HG02938 (cell line): ENCODE measurements around the gene COL2A1.

Experiments
- ATAC-seq: cut with Tn5 transposase; IDR thresholded peaks from one replicate; pipeline ENCODE4 v1.9.1; 2021; ENCODE audit warnings: mild to moderate bottlenecking, moderate library complexity; ENCODE audit not compliant: unreplicated experiment

Gene COL2A1

DNA sequence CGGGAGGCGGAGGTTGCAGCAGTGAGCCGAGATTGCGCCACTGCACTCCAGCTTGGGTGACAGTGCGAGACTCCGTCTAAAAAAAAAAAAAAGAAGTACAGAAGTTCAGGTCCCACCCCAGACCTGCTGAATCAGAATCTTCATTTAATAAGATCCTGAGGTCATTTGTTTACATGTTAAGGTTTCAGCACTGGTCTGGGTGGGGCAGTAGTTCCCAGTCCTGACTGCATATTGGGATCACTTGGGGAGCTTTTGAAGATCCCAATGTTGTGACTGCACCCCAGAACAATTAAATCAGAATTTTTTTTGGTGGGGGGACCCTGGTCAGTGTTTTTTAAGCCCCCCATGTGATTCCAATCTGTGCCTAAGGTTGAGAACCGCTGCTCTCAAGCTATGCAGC lies 11.7 kb upstream of the COL2A1 start:
- ATAC-seq = no peak

DNA sequence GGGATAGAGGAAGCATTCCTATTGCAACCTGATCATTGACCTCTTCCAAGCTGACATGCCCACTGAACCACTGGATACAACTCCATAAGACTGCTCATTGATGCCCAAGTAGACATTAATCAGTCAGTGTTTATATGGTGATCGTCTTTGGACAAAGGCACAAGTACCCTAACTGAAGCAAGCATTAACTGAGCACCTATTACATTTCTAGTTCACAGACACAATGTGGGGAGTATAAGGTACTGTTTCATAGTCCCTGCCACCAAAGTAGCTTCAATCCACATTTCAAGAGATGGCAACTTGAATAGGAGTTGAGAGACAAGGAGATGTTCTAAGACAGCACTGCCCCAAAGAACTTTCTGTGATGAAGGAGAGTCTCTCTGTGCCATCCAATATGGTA lies 10.9 kb upstream of the COL2A1 start:
- no peak for ATAC-seq

DNA sequence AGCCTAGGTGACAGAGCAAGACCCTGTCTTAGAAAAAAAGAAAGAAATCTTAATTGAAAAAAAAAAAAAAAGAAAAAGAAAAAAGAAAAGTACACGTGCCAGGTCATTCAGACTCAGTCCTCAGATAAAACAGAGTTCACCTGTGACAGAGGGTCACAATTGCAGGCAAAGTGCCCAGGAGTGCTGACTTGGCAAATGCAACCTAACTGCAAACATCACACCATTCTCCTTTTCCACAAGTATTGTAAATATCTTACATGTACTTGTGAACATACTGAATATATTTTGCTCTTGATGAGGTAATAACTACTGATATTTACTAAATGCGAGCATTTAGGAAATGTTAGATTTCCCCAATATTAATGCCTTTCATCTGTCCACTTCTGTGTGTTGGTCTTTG lies 9.0 kb upstream of the COL2A1 start:
- ATAC-seq = no peak

DNA sequence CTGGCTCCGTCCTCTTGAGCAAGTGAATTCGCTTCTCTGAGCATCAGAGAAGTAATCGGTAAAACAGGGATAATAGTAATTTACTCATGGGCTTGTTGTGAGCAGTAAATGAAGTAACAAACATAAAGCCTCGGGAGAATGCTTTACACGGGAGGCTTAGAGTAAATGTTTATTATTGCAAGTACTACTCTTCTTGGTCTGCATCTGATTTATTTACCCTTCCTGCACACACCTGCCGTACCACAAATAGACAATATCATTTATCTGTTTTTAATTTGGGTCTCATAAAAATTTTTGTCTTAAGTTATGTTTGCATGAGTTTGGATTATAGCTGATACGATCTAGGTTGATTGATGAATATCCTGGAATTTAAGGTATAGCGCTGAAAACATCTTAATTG lies 7.8 kb upstream of the COL2A1 start:
- no peak for ATAC-seq

DNA sequence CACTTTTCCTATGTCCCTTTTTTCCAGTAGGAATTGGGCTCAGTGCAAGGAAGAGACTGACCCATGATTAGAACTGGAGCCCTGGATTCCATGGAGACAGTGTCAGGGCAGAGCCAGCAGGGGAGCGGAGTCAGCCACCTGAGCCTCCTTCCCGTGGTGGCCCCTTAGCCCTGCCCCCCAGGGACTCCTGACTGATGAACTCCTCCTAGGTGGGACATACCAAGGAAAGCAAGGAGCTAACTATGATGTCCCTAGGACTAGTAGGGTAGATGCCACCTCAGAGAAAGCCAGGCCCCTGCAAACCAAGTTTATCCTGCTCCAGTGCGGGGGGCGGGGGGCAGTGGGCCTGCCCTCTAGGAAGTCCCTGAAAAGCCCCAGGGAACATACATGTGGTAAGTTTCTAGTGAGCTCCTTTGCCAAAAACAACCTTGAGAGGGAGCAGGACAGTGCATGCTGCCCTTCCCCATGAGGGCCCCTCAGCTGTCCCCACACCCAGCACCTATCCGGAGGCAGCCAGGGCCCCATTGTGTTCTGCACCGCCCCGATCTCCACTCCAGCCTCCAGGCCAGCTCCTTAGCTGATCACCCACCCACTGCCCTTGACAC lies 6.2 kb upstream of the COL2A1 start:
- ATAC-seq = no peak

DNA sequence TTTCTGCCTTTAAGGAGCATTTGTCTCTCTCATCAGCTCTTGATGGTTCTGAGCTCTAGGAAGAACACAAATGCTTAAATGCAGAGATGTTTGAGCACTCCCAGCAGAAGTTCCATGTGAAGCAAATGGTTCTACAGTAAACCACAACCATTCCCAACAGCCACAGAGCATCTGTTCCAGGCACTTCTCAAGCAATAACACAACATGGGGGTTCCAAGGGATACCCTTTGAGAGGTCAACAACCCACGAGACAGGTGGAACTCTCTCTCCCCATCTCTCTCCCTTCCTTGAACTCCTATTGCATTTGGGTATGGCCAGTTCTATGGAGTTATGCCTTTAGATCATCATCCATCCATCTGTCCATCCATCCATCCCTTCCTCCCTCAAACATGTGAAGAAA lies 5.2 kb upstream of the COL2A1 start:
- ATAC-seq = no peak

DNA sequence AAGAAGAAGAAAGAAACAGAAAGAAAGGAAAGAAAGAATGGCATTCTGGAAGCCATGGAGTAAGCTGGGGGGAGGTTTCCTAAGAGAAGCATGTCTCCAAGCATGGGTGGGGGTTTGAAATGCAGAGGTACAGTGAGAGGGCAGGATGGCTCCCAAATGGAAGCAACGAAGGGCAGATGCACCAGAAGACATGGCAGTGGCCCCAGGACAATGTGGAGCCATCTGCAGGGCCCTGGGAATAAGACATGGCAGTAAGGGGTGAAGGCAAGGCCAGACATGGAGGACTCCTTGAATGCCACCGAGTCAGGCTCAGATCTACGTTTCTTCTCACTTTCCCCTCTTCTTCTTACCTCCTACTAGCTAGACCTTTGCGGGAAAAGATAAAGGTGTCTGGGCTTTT lies 4.7 kb upstream of the COL2A1 start:
- ATAC-seq = no peak

DNA sequence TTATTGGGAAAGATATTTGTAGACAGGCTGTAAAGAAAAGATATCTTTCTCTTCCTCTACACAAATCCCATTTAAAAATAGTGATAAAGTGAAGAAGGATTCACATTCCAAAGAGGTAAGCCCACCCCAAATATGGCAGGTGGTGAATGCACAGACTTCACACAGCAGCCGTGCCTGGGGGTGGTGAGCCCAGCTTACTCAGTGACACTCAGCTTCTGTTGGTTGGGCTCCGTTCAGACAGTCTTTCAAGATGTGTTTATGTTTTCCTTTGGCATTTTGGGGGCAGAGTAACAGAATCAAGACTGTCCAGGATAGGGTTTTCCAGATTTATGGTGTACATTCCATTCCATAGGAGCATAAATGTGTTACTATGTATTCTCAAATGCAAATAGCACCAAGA lies 4.1 kb upstream of the COL2A1 start:
- ATAC-seq = no peak

DNA sequence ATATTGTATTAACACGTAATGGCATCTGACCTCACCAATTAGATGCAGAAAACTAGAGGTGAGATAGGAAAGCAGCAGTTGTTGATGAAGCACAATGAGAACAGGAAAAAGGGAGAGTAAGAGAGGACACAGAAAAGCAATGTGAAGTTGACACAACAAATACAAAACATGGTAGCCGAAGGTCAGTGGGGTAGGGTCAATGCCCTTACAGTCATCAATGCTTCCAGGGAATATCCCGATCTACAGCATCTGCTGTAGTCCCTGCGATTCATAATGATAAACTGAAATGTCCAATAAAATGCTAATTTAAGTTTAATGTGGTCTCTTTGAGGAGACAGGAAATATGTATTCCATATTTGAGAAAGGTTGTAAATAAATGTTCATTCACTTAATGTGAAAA lies 2.9 kb upstream of the COL2A1 start:
- no peak for ATAC-seq

DNA sequence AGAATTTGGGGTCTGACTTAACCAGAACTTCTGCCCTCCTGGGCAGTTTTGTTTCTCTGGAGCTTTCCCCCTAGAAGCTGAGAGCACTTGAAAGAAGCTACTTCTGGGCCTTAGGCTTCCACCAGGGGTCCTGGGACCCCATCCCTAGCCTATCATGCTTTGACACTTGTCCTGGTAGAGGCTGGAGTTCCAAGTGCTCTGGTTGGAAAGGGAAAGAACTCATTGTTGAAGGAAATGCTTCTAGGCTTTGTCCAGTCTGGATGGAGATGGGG lies 1.4 kb upstream of the COL2A1 start:
- no peak for ATAC-seq

DNA sequence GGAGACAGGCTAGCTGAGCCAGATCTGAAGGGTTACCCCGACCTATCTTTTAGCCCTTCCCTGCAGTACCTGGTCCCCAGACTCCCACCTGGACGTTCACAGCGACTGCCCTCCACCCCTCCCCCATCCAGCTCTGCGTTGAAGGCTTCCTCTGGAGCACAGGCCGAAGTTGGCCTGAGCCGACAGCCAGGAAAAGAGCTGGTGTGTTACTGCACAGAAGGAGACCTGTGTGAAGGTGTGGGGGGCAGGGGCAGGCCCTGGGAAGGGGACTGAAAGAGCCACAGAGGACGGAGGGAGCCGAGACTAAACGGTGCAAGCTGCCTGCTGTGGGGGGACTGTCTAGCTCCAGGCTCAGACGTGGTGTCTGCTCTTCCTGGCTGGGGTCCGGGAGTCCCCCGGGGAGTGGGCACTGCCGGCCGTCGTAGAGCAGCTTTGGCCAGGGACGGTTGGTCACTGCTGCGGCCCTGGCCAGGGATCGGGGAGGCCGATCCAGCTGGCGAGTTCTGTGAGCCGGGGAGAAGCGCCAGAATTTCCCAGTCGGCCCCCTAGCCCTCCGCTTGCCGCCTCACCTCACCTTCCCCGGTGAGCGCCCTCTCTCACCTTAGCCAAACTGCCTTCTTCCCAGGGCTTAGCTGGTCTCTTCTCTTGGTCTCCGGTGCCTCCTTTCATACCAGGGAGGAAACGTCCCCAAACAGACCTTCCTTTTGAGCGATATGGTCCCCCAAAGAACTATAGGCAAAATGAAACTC lies 899 bp upstream of the COL2A1 start:
- no peak for ATAC-seq

DNA sequence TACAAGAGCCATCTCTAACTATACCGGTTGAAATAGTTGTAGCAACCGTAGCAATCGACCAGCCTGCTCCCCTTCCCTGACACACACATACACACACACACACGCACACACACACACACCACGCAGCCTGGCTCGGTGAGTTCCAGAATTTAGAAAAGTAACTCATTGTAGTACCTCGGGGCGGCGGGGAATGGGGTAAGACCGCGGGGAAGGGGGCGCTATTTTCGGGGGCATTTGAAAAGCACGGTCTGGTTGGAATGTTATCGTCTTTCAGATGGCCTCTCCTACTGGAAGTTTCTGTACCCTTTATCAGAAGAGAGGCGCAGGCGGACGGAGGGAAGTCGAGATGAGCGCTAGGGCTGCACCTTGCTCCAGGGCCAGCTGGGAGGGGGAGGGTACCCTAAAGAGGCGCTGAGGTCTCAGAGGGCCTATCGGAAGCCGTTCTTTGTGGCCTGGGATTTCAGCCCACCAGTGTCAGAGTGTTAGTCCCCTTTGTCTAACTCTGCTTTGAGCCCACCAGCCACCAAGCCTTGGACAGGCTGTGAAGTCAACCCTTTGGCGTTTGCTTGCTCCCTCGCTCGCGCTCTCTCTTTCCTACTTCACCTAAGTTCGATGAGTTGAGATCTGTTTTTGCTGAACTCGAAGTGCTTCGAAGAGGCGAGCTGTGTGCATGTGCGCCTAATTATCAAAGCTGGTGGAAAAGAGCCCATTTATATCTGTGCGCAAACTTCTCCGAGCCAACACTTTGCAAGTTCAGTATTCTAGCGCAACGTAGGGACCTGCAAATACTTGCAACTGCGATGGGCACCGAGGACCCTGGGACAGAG lies 837 bp downstream of the COL2A1 start:
- ATAC-seq = no peak

DNA sequence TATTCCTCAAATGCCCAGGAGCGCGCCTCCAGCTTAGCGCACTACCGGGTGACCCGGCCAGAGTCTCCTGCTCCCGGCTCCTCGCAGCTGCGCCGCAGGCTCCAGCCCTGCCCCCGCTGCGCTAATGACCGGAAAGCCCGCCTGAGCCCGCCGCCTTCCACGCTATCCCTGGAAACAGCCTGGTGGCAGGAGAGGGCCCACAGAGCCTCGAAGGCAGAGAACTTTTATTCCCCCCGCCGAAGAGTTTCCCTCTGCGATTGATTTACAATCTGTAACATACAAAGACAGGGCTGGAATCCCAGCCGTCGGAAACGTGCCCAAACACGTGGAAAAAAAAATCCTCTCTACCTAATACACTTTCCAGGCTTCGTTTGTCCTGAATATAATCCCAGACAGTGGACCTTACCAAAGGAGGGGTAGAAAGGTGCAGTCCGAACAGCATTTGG lies 1.5 kb downstream of the COL2A1 start:
- no peak for ATAC-seq

DNA sequence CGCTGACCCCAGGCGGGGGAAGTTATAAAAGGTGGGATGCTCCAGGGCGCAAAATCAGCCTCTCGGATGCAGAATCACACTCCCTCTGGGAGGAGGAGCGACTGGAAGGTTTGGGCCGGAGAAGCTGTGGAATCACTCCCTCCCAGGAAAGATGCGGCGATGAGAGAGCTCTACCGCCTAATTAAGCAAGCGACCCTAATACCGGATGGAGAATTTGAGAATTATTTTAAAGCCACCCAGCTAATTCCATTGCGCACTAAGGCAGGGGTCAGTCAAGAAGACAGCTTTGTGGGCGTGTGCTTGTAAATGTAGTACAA lies 1.9 kb downstream of the COL2A1 start:
- no peak for ATAC-seq

DNA sequence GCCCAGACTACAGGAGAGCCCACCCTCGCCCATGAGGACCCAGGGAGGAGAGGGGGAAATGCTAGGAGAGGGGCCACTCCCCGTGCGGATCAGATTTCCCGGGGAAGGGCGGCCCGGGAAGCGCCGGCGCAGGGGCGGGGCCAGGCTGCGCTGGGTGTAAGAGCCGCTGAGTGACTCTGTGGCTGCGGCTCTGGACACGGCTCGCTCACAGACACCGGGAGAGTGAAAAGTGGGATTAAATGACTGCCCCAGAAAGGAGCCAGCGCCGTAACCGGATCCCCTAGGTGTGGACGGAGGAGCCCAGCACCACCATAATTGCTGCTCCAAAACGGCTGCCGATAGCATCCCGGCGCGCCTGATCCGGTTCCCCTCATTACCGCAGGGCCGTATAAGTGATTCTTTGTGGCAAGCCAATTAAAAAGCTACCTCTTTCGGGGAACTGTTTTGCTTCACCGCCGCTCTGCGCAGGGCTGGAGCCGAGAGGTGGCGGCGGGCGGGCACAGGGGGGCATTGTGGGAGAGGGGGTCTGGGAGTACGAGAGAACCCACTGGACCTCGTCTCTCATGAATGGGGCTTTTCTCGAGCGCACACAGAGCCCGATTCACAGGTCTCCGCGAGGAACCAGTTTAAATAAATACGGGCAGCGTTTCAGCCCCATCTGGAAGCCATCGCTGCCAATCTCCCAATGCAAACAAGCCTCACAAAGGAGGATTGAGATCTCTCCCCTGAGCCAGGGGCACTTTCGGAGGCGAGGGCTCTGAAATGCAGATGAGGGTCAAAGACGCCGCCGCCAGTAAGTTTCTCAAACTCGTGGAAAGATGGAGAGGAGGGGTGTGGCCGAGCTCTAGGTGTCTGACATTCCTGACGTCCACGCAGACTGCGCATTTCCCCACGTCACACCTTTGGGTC lies 2.5 kb downstream of the COL2A1 start:
- ATAC-seq = no peak

DNA sequence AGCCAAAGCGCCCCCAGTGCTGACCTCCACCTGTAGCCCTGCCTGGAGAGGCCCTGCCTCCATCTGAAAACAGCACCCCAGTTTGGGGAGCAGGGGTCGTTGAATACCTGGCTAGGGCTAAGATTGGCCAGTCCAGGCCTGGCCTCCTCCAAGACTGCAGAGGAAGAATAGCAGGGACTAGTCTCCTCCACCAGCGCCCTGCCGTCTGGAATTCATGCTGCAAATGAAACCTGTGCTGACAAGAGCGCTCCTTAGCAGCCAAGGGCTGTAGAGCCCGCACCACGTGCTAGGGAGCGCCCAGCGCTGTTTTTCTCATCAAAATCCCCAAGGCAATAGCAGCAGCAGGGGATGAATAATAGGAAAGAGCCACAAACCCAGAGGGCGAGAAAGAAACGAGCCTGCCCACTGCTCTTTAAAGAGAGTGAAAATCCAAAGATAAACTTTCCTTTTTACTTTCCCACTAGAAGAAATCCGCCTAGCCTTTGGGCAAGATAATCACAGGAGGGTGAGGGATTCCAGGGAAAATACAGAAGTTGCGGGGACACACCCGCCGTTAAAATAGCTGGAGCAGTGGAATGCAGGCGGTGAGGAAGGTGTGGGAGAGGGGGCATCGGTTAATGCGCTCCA lies 3.3 kb downstream of the COL2A1 start:
- no peak for ATAC-seq

DNA sequence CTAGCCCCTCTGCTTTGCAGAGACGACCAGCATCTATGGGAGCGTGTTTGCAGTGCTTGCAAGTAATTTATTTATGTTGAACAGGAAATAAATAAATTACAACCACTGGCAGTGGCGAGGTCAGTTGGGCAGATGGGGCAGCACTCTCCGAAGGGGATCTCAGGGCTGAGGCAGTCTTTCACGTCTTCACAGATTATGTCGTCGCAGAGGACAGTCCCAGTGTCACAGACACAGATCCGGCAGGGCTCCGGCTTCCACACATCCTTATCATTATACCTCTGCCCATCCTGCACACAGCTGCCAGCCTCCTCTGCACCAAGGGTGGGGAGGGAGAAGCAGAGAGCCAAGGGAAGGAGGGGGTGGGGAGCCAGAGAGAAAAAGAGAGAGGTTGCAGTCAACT lies 4.5 kb downstream of the COL2A1 start:
- ATAC-seq = no peak

DNA sequence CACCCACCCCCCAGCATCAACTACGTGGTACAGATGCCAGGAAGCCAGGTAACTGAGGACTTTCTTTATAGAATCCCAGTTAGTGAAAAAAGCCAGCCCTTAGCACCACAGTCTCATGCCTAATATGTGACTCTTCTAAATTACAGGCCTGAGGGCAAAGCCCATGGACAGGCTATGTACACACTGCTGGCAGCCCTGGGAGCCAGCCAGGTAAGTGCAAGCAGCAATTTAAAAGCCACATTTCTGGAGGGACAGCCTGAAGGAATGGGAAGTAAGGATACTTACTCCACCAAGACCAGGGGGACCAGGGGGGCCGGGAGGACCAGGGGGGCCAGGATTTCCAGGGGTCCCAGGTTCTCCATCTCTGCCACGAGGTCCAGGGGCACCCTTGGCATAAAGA lies 7.0 kb downstream of the COL2A1 start:
- ATAC-seq = no peak

DNA sequence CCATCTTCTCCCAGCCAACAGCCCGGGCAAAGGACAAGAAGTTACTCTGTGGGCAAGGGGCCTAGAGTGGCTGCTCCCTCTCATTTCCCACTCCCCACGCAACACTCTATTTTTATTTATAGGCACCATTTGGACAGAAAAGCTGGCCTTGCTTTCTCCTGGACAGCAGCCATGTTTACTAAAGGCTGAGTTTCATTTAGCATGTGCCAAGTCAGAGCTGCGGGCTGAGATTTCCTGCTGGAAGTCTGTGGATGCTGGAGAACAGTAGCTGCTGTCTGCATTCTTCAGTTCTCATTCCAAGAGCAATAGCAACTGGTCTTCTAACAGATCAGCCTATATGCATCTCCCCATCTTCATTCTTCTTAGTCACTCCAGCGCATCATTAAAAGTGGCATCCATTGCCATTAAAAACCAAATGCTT lies 8.3 kb downstream of the COL2A1 start:
- no peak for ATAC-seq

DNA sequence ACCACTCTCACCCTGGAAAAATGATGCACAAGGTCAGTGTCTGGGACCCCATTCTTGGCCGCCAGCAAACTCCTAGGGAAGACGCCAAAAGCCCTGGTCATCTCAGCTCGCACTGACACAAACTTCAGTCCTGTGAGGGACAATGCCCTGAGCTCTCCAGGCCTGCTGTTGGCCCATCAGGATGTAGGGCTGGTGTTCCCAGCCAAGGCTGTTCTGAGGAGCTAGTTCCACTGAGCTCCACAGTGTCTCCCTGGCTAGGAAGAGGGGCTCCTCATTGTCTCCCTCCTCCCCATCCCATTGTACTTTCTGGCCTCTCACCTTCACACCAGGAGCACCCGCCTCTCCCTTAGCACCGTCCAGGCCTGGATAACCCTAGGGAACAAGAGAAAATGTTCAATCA lies 10.8 kb downstream of the COL2A1 start:
- no peak for ATAC-seq

DNA sequence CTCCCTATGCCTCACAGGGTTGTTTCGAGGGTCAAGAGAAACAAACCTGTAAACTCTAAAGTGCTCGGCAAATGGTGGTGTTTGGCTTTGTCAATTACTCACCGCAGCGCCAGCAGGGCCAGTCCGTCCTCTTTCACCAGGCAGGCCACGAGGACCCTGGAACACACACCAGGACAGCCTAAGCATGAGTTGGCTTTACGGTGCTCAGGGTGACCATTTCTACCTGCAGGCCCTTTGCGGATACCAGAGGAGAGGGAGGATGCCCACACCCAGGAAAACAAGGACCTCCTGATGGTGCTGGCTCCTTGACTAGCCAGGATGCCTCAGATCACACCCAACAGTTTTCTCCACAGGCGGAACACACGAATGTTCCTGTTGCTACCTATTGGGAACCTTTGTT lies 11.5 kb downstream of the COL2A1 start:
- ATAC-seq = no peak
